Measurements from ENCODE around the gene CACNG8.
A peak's percentile ranks its signal among the peaks of the same experiment; 100 is the strongest.

Gene CACNG8

GRCh38 chr19:54011507-54012211, 48.9 kb downstream of the CACNG8 start:
- Histone ChIP-seq H3K27me3 (no peaks in the 10 kb centered on the region), H3K9ac (no peak overlapping the region), H3K4me2 (no peak overlapping the region), H3K27ac (no peak overlapping the region), H3K4me3 (no peak overlapping the region), H3K36me3 (no peaks in the 10 kb centered on the region), H3K9me3 (replicated peaks in 1 of 11) (peaks cover 0 to 22% (median 18%) of the 10 kb centered on the region in 11 experiments; a peak in 14 of 22 replicates), H4K20me1 (no peaks in the 10 kb centered on the region), H3K4me1 (peaks cover 10 to 75% (median 32%) of the 10 kb centered on the region in 10 experiments)
- no peak for TF ChIP-seq Cebpa-rat (IDR thresholded peaks at IDR 0.05)

DNA sequence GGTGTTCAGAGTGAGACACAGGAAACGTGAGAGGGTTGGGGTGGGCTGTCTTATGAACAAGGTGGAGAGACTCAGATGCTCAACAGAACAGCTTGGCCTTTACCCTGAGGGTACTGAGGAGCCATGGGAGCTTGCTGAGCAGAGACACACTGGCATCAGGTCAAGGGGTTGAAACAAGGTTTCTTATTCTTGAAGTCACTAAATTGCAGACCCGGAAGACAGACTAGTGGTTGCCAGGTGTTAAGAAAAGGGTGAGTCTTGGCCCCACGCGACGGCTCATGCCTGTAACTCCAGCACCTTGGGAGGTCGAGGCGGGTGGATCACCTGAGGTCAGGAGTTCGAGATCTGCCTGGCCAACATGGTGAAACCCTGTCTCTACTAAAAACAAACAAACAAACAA, 51.1 kb downstream of the CACNG8 start:
- TF ChIP-seq Cebpa-rat (IDR thresholded peaks at IDR 0.05): no peak
- H3K4me1 ChIP-seq: peaks cover 11 to 75% (median 36%) of the 10 kb centered on the region in 10 experiments
- H3K4me3 ChIP-seq: no peak overlapping the region
- no peaks in the 10 kb centered on the region for H4K20me1 ChIP-seq
- H3K27ac ChIP-seq: peak overlapping the region in 3 of 11 experiments; percentile 9 to 63 (median 31); a peak in 2 of 22 replicates
- H3K9me3 ChIP-seq (replicated peaks in 1 of 11): peaks cover 4 to 31% (median 28%) of the 10 kb centered on the region in 11 experiments; a peak in 18 of 22 replicates
- no peaks in the 10 kb centered on the region for H3K36me3 ChIP-seq
- H3K27me3 ChIP-seq: no peaks in the 10 kb centered on the region
- no peak overlapping the region for H3K9ac ChIP-seq
- peak overlapping the region in 2 of 11 experiments; percentile 5 to 64; a peak in 1 of 22 replicates for H3K4me2 ChIP-seq

DNA sequence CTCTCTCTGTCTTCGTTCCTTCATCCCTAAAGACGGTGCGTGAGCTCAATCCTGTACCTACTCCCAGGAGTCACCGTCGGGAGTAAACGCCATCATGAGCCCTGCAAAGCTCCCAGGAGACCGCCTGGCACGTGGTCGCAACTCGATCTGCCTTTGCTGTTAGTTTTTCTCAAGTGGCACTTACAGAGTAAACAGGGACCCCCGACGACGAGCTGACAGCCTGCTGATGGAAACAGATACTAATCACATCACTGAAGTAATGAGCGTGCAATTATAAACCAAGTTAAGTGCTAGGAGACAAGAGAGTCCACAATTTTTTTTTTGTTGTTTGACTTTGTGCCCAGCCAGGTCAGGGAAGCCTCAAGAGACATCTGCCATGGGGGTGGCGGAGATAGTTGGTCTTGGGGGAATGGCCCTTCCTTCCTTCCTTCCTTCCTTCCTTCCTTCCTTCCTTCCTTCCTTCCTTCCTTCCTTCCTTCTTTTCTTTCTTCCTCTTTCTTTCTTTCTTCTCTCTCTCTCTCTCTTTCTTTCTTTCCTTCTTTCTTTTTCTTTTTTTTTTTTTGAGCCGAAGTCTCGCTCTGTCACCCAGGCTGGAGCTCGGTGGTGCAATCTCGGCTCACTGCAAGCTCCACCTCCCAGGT, 52.3 kb downstream of the CACNG8 start:
- Histone ChIP-seq H3K4me2 (peak overlapping the region; percentile 28 to 90 (median 50); a peak in 21 of 22 replicates), H3K4me3 (no peak overlapping the region), H3K36me3 (no peaks in the 10 kb centered on the region), H3K27me3 (no peaks in the 10 kb centered on the region), H3K9ac (0 out of 22 replicates have a peak overlapping the region, but pooled peaks of 1 of the 11 experiments have one; percentile 15), H3K9me3 (replicated peaks in 1 of 11) (peaks cover 4 to 31% (median 28%) of the 10 kb centered on the region in 11 experiments; a peak in 18 of 22 replicates), H3K4me1 (peaks cover 22 to 75% (median 44%) of the 10 kb centered on the region in 10 experiments), H4K20me1 (no peaks in the 10 kb centered on the region), H3K27ac (peak overlapping the region in 9 of 11 experiments; percentile 4 to 98 (median 58); a peak in 14 of 22 replicates)
- no peak for TF ChIP-seq Cebpa-rat (IDR thresholded peaks at IDR 0.05)

DNA sequence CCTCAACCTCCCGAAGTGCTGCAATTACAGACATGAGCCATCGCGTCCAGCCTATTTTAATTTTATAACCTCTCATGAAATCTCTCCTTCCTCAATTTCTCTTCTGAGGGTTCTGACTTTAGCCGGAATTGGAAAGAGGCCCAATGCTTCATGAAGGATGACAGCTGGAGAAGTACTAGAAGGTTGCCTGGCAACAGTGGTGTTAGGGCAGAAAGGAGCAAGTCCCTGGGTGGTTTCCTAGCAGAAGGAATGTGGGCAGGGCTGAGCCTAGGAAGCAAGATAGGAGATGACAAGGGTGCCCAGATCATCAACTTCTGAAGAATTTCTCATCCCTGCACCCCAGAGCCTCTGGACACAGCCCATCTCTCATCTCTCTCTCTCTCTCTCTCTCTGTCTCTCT, 54.5 kb downstream of the CACNG8 start:
- peaks cover 4 to 35% (median 31%) of the 10 kb centered on the region in 11 experiments; a peak in 18 of 22 replicates for H3K9me3 ChIP-seq (replicated peaks in 1 of 11)
- H3K4me2 ChIP-seq: peak overlapping the region in 8 of 11 experiments; percentile 14 to 90 (median 81); a peak in 11 of 22 replicates
- TF ChIP-seq Cebpa-rat (IDR thresholded peaks at IDR 0.05): no peak
- H3K27ac ChIP-seq: peak overlapping the region in 7 of 11 experiments; percentile 2 to 98 (median 92); a peak in 13 of 22 replicates
- H4K20me1 ChIP-seq: no peaks in the 10 kb centered on the region
- no peaks in the 10 kb centered on the region for H3K36me3 ChIP-seq
- H3K4me1 ChIP-seq: peaks cover 27 to 87% (median 65%) of the 10 kb centered on the region in 10 experiments
- peak overlapping the region in 2 of 11 experiments; percentile 82 to 86; a peak in 4 of 22 replicates for H3K9ac ChIP-seq
- H3K4me3 ChIP-seq: peak overlapping the region in 3 of 10 experiments; percentile 11 to 26 (median 13); a peak in 1 of 20 replicates
- no peaks in the 10 kb centered on the region for H3K27me3 ChIP-seq

DNA sequence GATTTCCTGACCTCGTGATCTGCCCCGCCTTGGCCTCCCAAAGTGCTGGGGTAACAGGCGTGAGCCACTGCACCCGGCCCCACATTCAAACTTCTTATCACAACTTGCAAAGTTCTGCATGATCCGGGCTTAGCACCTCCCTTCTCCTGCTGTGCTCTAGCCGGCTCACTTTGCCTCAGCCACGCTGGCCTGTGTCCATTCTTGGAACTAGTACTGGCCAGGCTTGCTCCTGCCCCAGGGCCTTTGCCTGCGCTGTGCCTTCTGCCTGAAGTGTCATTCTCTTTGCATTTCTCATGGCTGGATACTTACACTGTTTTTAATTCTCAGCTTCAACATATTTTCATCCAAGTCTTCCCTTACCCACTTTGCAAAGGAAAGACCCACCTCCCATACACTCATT, 58.6 kb downstream of the CACNG8 start:
- Histone ChIP-seq H3K27ac (peak overlapping the region in 10 of 11 experiments; percentile 26 to 98 (median 87); a peak in 20 of 22 replicates), H3K9ac (peak overlapping the region in 4 of 11 experiments; percentile 72 to 82 (median 78); a peak in 6 of 22 replicates), H3K27me3 (no peaks in the 10 kb centered on the region), H3K4me2 (peak overlapping the region in 8 of 11 experiments; percentile 25 to 90 (median 86); a peak in 14 of 22 replicates), H3K4me3 (no peak overlapping the region), H4K20me1 (no peaks in the 10 kb centered on the region), H3K4me1 (peaks cover 50 to 99% (median 93%) of the 10 kb centered on the region in 10 experiments), H3K36me3 (no peaks in the 10 kb centered on the region), H3K9me3 (replicated peaks in 1 of 11) (peaks cover 4 to 19% (median 14%) of the 10 kb centered on the region in 11 experiments; a peak in 18 of 22 replicates)
- TF ChIP-seq Cebpa-rat (IDR thresholded peaks at IDR 0.05): no peak

GRCh38 chr19:54021932-54022331, 59.2 kb downstream of the CACNG8 start:
- H3K9me3 ChIP-seq (replicated peaks in 1 of 11): peaks cover 4 to 15% (median 10%) of the 10 kb centered on the region in 11 experiments; a peak in 17 of 22 replicates
- H4K20me1 ChIP-seq: no peaks in the 10 kb centered on the region
- peak overlapping the region in 6 of 11 experiments; percentile 63 to 82 (median 74); a peak in 7 of 22 replicates for H3K9ac ChIP-seq
- no peaks in the 10 kb centered on the region for H3K27me3 ChIP-seq
- peak overlapping the region in 10 of 11 experiments; percentile 55 to 98 (median 87); a peak in 20 of 22 replicates for H3K27ac ChIP-seq
- peak overlapping the region in 9 of 11 experiments; percentile 67 to 96 (median 88); a peak in 16 of 22 replicates for H3K4me2 ChIP-seq
- no peak for TF ChIP-seq Cebpa-rat (IDR thresholded peaks at IDR 0.05)
- no peaks in the 10 kb centered on the region for H3K36me3 ChIP-seq
- peaks cover 55 to 100% (median 95%) of the 10 kb centered on the region in 10 experiments for H3K4me1 ChIP-seq
- no peak overlapping the region for H3K4me3 ChIP-seq

GRCh38 chr19:54023191-54023590, 60.5 kb downstream of the CACNG8 start:
- Histone ChIP-seq H3K36me3 (no peaks in the 10 kb centered on the region), H3K4me1 (peaks cover 58 to 94% (median 87%) of the 10 kb centered on the region in 10 experiments), H3K27me3 (no peaks in the 10 kb centered on the region), H3K4me3 (peak overlapping the region in 6 of 10 experiments; percentile 25 to 54 (median 36); a peak in 6 of 20 replicates), H3K27ac (peak overlapping the region; percentile 11 to 98 (median 84); a peak in 20 of 22 replicates), H4K20me1 (no peaks in the 10 kb centered on the region), H3K4me2 (peak overlapping the region; percentile 67 to 96 (median 88)), H3K9ac (peak overlapping the region in 10 of 11 experiments; percentile 1 to 82 (median 71); a peak in 19 of 22 replicates), H3K9me3 (replicated peaks in 1 of 11) (peaks cover 0 to 5% (median 0%) of the 10 kb centered on the region in 11 experiments; a peak in 2 of 22 replicates)
- TF ChIP-seq Cebpa-rat (IDR thresholded peaks at IDR 0.05): no peak

GRCh38 chr19:54024660-54025059, 61.9 kb downstream of the CACNG8 start:
- Histone ChIP-seq H3K9me3 (replicated peaks in 1 of 11) (peaks cover 0 to 5% (median 0%) of the 10 kb centered on the region in 11 experiments; a peak in 2 of 22 replicates), H3K9ac (peak overlapping the region in 8 of 11 experiments; percentile 47 to 82 (median 73); a peak in 10 of 22 replicates), H3K36me3 (no peaks in the 10 kb centered on the region), H3K4me3 (peak overlapping the region in 3 of 10 experiments; percentile 17 to 54 (median 49); a peak in 4 of 20 replicates), H3K4me2 (peak overlapping the region; percentile 67 to 96 (median 88); a peak in 21 of 22 replicates), H3K27ac (peak overlapping the region in 9 of 11 experiments; percentile 55 to 98 (median 84); a peak in 18 of 22 replicates), H4K20me1 (no peaks in the 10 kb centered on the region), H3K4me1 (peaks cover 62 to 94% (median 82%) of the 10 kb centered on the region in 10 experiments), H3K27me3 (no peaks in the 10 kb centered on the region)
- TF ChIP-seq Cebpa-rat (IDR thresholded peaks at IDR 0.05): no peak

Data from BLaER1 treated with 17β-estradiol and CSF1 and Interleukin-3, amounts not matched to agents 10 nM and 100 nM (cell line).